ENCODE measurements around the gene AJAP1.
"Not testable (repeated sequence)": the region's sequence is repeated elsewhere in the genome, so short reads cannot be mapped to it uniquely, and the experiment has no call there.

AJAP1 gene

GRCh38 chr1:4658643-4659628, 4.5 kb downstream of the AJAP1 start:
- DNase-seq = no peak

- no peak for DNase-seq
These were observed 6.6 kb downstream of the AJAP1 start for GRCh38 chr1:4660917-4661594.

GRCh38 chr1:4661595-4661917, 7.1 kb downstream of the AJAP1 start:
- no peak for DNase-seq

GRCh38 chr1:4662168-4662567, 7.8 kb downstream of the AJAP1 start:
- DNase-seq = no peak

GRCh38 chr1:4662723-4663122, 8.3 kb downstream of the AJAP1 start:
- no peak for DNase-seq

- no peak for DNase-seq
These were observed 9.7 kb downstream of the AJAP1 start for GRCh38 chr1:4664095-4664494.

GRCh38 chr1:4664606-4665005, 10.2 kb downstream of the AJAP1 start:
- DNase-seq = no peak

- no peak for DNase-seq
These were observed 11.0 kb downstream of the AJAP1 start for GRCh38 chr1:4665456-4665855.

GRCh38 chr1:4666683-4667082, 12.3 kb downstream of the AJAP1 start:
- not testable (repeated sequence) for DNase-seq

- DNase-seq = no peak
These were observed 14.6 kb downstream of the AJAP1 start for GRCh38 chr1:4668743-4669700.

- no peak for DNase-seq
These were observed 15.9 kb downstream of the AJAP1 start for GRCh38 chr1:4670265-4670664.

- no peak for DNase-seq
These were observed 17.4 kb downstream of the AJAP1 start for GRCh38 chr1:4671828-4672227.

GRCh38 chr1:4673494-4673893, 19.1 kb downstream of the AJAP1 start:
- DNase-seq = no peak

GRCh38 chr1:4674117-4674516, 19.7 kb downstream of the AJAP1 start:
- no peak for DNase-seq

- DNase-seq = no peak
These were observed 20.3 kb downstream of the AJAP1 start for GRCh38 chr1:4674676-4675075.

- no peak for DNase-seq
These were observed 21.2 kb downstream of the AJAP1 start for GRCh38 chr1:4675454-4676186.

- no peak for DNase-seq
These were observed 21.8 kb downstream of the AJAP1 start for GRCh38 chr1:4676253-4676652.

- no peak for DNase-seq
These were observed 23.2 kb downstream of the AJAP1 start for GRCh38 chr1:4677608-4678007.

- no peak for DNase-seq
These were observed 23.8 kb downstream of the AJAP1 start for GRCh38 chr1:4678066-4678717.

- no peak for DNase-seq
These were observed 26.6 kb downstream of the AJAP1 start for GRCh38 chr1:4681026-4681425.

- DNase-seq = no peak
These were observed 28.3 kb downstream of the AJAP1 start for GRCh38 chr1:4682607-4683220.

Measured in stimulated activated CD4-positive, alpha-beta T cell treated with anti-CD3 and anti-CD28 coated beads, Interleukin-4, amount 100 ng/mL, for 1 hour (primary cell).